Endothelial cell of umbilical vein (primary cell): Measurements from ENCODE around the gene SLC25A22. TPM values are rescaled to one million over a fixed set of nuclear protein-coding genes. Genes with fewer than 3 reads are reported as not detected.

Experiments used
- BruUV-seq: library from RNA; stranded (reverse); fragments of 400-500 nt; replicated peaks from 2 replicates; lab custom pipeline; 2021; lab: Mats Ljungman, UMichigan
- CTCF ChIA-PET: fragments of 300-600, 350-600 bp; sonication (Branson Sonifier 250); formaldehyde crosslinking; loops from one replicate; lab custom pipeline; 2021; ENCODE audit warnings: antibody characterized with exemption, inconsistent platforms; lab: Charles Lee
- POLR2A ChIA-PET: fragments of 300-600, 350-600 bp; sonication (Branson Sonifier 250); formaldehyde crosslinking; loops from one replicate; lab custom pipeline; 2021; ENCODE audit warnings: antibody characterized with exemption, inconsistent platforms; lab: Charles Lee
- DNase-seq: peaks from one replicate; pipeline ENCODE4 v3.0.0-alpha.2; 2011; ENCODE audit warnings: low read depth, low spot score
- FAIRE-seq: peaks from 2 replicates; lab custom pipeline; 2011; peaks lifted over from hg19 to GRCh38; lab: Jason Lieb, UNC
- H2AFZ ChIP-seq: 2 replicates; pipeline ENCODE4 v1.6.0; 2012; ENCODE audit warnings: low read depth, low read length, control low read depth, inconsistent platforms
- H3K27ac ChIP-seq: 2 replicates; pipeline ENCODE4 v1.5.1; 2011; ENCODE audit warnings: low read depth, mild to moderate bottlenecking, control low read depth, low read length, moderate library complexity; ENCODE audit not compliant: insufficient read depth
- H3K27me3 ChIP-seq, 2 experiments: 2 replicates each; pipeline versions ENCODE4 v1.6.0 to v1.6.1; 2011; ENCODE audit warnings: low read length in 2 of 2, mixed read lengths in 1 of 2; ENCODE audit not compliant: control insufficient read depth in 2 of 2, insufficient read depth in 2 of 2
- H3K36me3 ChIP-seq, 2 experiments: 2 replicates in 1 of 2; 3 replicates in 1 of 2; pipeline ENCODE4 v1.5.1; 2011; ENCODE audit warnings: low read length in 2 of 2, mild to moderate bottlenecking in 1 of 2, moderate library complexity in 1 of 2; ENCODE audit not compliant: control insufficient read depth in 2 of 2, insufficient read depth in 2 of 2; ENCODE audit errors: extremely low read depth in 1 of 2
- H3K4me1 ChIP-seq: 3 replicates; pipeline ENCODE4 v1.5.1; 2011; ENCODE audit warnings: mild to moderate bottlenecking, low read length; ENCODE audit not compliant: control insufficient read depth, insufficient read depth; ENCODE audit errors: extremely low read depth
- H3K4me2 ChIP-seq: 2 replicates; pipeline ENCODE4 v1.6.1; 2011; ENCODE audit warnings: low read length, control low read depth, mixed read lengths; ENCODE audit not compliant: insufficient read depth
- H3K4me3 ChIP-seq, 3 experiments: fragments of 200-600 bp in 1 of 3; sonication (generic), shearing (Covaris generic) in 1 of 3; replicated peaks in 1 of 3; 2 replicates each; pipeline ENCODE4 v1.5.1; 2011 to 2016; ENCODE audit warnings: control low read depth in 3 of 3, low read length in 3 of 3, mild to moderate bottlenecking in 2 of 3, inconsistent platforms in 1 of 3, low read depth in 1 of 3, moderate library complexity in 1 of 3; ENCODE audit not compliant: insufficient read depth in 1 of 3
- H3K79me2 ChIP-seq: 2 replicates; pipeline ENCODE4 v1.6.0; 2012; ENCODE audit warnings: low read length, inconsistent platforms; ENCODE audit not compliant: control insufficient read depth, insufficient read depth
- H3K9ac ChIP-seq: replicated peaks from 2 replicates; pipeline ENCODE3; 2011; ENCODE audit warnings: low read length, control low read depth; ENCODE audit not compliant: insufficient read depth; ENCODE audit errors: extremely low read depth
- H3K9me1 ChIP-seq: replicated peaks from 3 replicates; pipeline ENCODE4 v1.6.0; 2011; ENCODE audit warnings: mild to moderate bottlenecking, low read length; ENCODE audit not compliant: control insufficient read depth, insufficient read depth; ENCODE audit errors: extremely low read depth
- H3K9me3 ChIP-seq: replicated peaks from 2 replicates; pipeline ENCODE4 v1.5.1; 2012; ENCODE audit warnings: low read length, inconsistent platforms; ENCODE audit not compliant: control insufficient read depth, insufficient read depth
- H4K20me1 ChIP-seq: replicated peaks from 2 replicates; pipeline ENCODE3; 2011; ENCODE audit warnings: mild to moderate bottlenecking, low read length; ENCODE audit not compliant: control insufficient read depth, insufficient read depth; ENCODE audit errors: extremely low read depth
- EZH2 ChIP-seq: IDR thresholded peaks from 2 replicates; pipeline ENCODE4 v1.6.1; 2012; ENCODE audit warnings: borderline replicate concordance, low read depth, mild to moderate bottlenecking, moderate library complexity, low read length, inconsistent platforms; ENCODE audit not compliant: severe bottlenecking
- FOS ChIP-seq: IDR thresholded peaks from 2 replicates; pipeline ENCODE4 v1.6.1; 2011; ENCODE audit warnings: mild to moderate bottlenecking, low read length, moderate library complexity, borderline replicate concordance; ENCODE audit not compliant: insufficient read depth
- GATA2 ChIP-seq: IDR thresholded peaks from 2 replicates; pipeline ENCODE4 v1.7.0; 2011; ENCODE audit warnings: low read depth, mild to moderate bottlenecking, moderate library complexity, mixed read lengths, low read length; ENCODE audit not compliant: insufficient read length, insufficient read depth
- JUN ChIP-seq: IDR thresholded peaks from 2 replicates; pipeline ENCODE4 v1.6.1; 2011; ENCODE audit warnings: borderline replicate concordance, low read depth; ENCODE audit not compliant: insufficient read length, insufficient read depth
- MYC ChIP-seq: IDR thresholded peaks from one replicate; pipeline ENCODE4 v1.6.1; 2011; ENCODE audit warnings: mild to moderate bottlenecking, low read depth, low read length
- POLR2A ChIP-seq: IDR thresholded peaks from 2 replicates; pipeline ENCODE4 v1.6.1; 2012; ENCODE audit warnings: low read depth, mild to moderate bottlenecking, control low read depth, low read length
- POLR2AphosphoS5 ChIP-seq: IDR thresholded peaks from 2 replicates; pipeline ENCODE4 v1.6.1; 2012; ENCODE audit warnings: low read depth, mild to moderate bottlenecking, control low read depth, low read length, moderate library complexity; ENCODE audit not compliant: insufficient read depth
- dilution Hi-C: fragments of 300-500 bp; cut with MboI; formaldehyde crosslinking; loops from one replicate; pipeline ENCODE4 v1.15.0; 2019; ENCODE audit warnings: low sequenced_read_pairs; ENCODE audit not compliant: extremely low pct_ligation_motif_present
- intact Hi-C: fragments of 100-400 bp; cut with micrococcal nuclease; formaldehyde crosslinking; loops from one replicate; pipeline ENCODE4 v1.10.0; 2022
- polyA plus RNA-seq, 4 experiments: library from polyadenylated mRNA; depleted of rRNA in 3 of 4; stranded (reverse) in 3 of 4; unstranded in 1 of 4; fragments of >200 nt; gene quantifications; 2 replicates each; pipeline versions ENCODE4 v1.2.1 to v1.2.3, GENCODE V29; 2011 to 2012; ENCODE audit warnings: missing spikeins in 1 of 4
- total RNA-seq: library from RNA; stranded (reverse); gene quantifications from 2 replicates; pipeline ENCODE4 v1.2.3, GENCODE V29; 2021
- TF ChIP-seq, protein P1 (sequence below): IDR thresholded peaks from 2 replicates; pipeline ENCODE4 v1.6.1; 2011; ENCODE audit not compliant: insufficient read depth, insufficient read length
- TF ChIP-seq, protein P2 (sequence below), 2 donors: IDR thresholded peaks; 1 replicate in 1 of 2; 2 replicates in 1 of 2; pipeline ENCODE4 v1.5.1; 2011; ENCODE audit warnings: low read length in 2 of 2, mild to moderate bottlenecking in 2 of 2, moderate library complexity in 2 of 2, control low read depth in 1 of 2, inconsistent platforms in 1 of 2, low read depth in 1 of 2; ENCODE audit not compliant: insufficient read depth in 1 of 2; ENCODE audit errors: extremely low read depth in 1 of 2

The SLC25A22 gene
- total and polyA plus RNA-seq, 2 donors (not counting 3 experiments of a cell fraction or from before 2014, with no cell fraction given): 24.5 to 24.9 TPM

GRCh38 chr11:823441-824291 is 25.6 kb upstream of the SLC25A22 start:
- H3K4me3 ChIP-seq: no peak overlapping the region
- no TSS peak for BruUV-seq
- H2AFZ ChIP-seq: no peak overlapping the region
- DNase-seq: no peak
- no peak for FAIRE-seq
- no peak overlapping the region for H3K27ac ChIP-seq
- intact Hi-C loops (no loop called here), dilution Hi-C loops (no loop called here)
- H3K9ac ChIP-seq: no peak overlapping the region
- peaks cover 4 to 17% of the 10 kb centered on the region in 2 experiments for H3K36me3 ChIP-seq
- H3K27me3 ChIP-seq: no peaks in the 10 kb centered on the region
- POLR2A ChIA-PET: interaction anchor here (1.2 kb wide), 1 partner anchor 11 kb away, joined by 3 read pairs; no protein-coding TSS in a partner anchor
- CTCF ChIA-PET: no interaction called here
- no peaks in the 10 kb centered on the region for H4K20me1 ChIP-seq
- H3K4me2 ChIP-seq: no peak overlapping the region
- no peak for TF ChIP-seq EZH2
- TF ChIP-seq, protein P1, sequence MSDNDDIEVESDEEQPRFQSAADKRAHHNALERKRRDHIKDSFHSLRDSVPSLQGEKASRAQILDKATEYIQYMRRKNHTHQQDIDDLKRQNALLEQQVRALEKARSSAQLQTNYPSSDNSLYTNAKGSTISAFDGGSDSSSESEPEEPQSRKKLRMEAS: no peak
- TF ChIP-seq, protein P2, sequence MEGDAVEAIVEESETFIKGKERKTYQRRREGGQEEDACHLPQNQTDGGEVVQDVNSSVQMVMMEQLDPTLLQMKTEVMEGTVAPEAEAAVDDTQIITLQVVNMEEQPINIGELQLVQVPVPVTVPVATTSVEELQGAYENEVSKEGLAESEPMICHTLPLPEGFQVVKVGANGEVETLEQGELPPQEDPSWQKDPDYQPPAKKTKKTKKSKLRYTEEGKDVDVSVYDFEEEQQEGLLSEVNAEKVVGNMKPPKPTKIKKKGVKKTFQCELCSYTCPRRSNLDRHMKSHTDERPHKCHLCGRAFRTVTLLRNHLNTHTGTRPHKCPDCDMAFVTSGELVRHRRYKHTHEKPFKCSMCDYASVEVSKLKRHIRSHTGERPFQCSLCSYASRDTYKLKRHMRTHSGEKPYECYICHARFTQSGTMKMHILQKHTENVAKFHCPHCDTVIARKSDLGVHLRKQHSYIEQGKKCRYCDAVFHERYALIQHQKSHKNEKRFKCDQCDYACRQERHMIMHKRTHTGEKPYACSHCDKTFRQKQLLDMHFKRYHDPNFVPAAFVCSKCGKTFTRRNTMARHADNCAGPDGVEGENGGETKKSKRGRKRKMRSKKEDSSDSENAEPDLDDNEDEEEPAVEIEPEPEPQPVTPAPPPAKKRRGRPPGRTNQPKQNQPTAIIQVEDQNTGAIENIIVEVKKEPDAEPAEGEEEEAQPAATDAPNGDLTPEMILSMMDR (IDR thresholded peaks at IDR 0.05; ENCODE audit: extremely low read depth in 1 of 2, insufficient read depth in 1 of 2, low read depth in 1 of 2, low read length in 2 of 2): no peak
- no peak for TF ChIP-seq FOS
- TF ChIP-seq GATA2: no peak
- TF ChIP-seq JUN: no peak
- TF ChIP-seq POLR2A: no peak
- TF ChIP-seq POLR2AphosphoS5: no peak
- no peak for TF ChIP-seq MYC
- peaks cover 34% of the 10 kb centered on the region for H3K4me1 ChIP-seq
- peaks cover 19% of the 10 kb centered on the region for H3K79me2 ChIP-seq
- H3K9me1 ChIP-seq: no peaks in the 10 kb centered on the region
- no peaks in the 10 kb centered on the region for H3K9me3 ChIP-seq
